A549 (cell line): ENCODE measurements around the gene CRACDL. TPM values are rescaled to one million over a fixed set of nuclear protein-coding genes. Genes with fewer than 3 reads are reported as not detected.

ENCODE experiments used
- ATAC-seq, 2 experiments: fragments of 200-7000 bp in 1 of 2; fragments of >200 bp in 1 of 2; cut with Nextera tagmentation in 1 of 2; cut with Tn5 transposase in 1 of 2; 3 replicates each; pipeline versions ENCODE4 v1.8.0 to v1.9.1; 2018 to 2020; ENCODE audit warnings: mild to moderate bottlenecking in 1 of 2, moderate library complexity in 1 of 2
- CTCF ChIA-PET: fragments of 300-600 bp; sonication (Branson Sonifier 250); formaldehyde crosslinking; extraction: SDS; loops from one replicate; lab custom pipeline; 2021; ENCODE audit warnings: antibody characterized with exemption, inconsistent platforms; lab: Yijun Ruan, JAX
- POLR2A ChIA-PET: fragments of 350-600 bp; formaldehyde crosslinking; extraction: SDS; loops from one replicate; lab custom pipeline; 2021; ENCODE audit warnings: antibody characterized with exemption, inconsistent platforms; lab: Yijun Ruan, JAX
- DNase-seq, 2 experiments: peaks; one replicate each; pipeline versions ENCODE4 v3.0.0 to v3.0.0-alpha.2; 2011 to 2016; ENCODE audit warnings: low read depth in 1 of 2, low spot score in 1 of 2
- FAIRE-seq: peaks from 2 replicates; lab custom pipeline; 2011; peaks lifted over from hg19 to GRCh38; lab: Jason Lieb, UNC
- H3K27ac ChIP-seq, 2 experiments: fragments of >200 bp; sonication (Bioruptor Twin); formaldehyde crosslinking; 3 replicates each; pipeline ENCODE4 v1.5.1; 2016 to 2017
- H3K4me1 ChIP-seq: fragments of >200 bp; sonication (Bioruptor Twin); formaldehyde crosslinking; 3 replicates; pipeline ENCODE4 v1.6.1; 2016
- H3K4me2 ChIP-seq: fragments of >200 bp; sonication (Bioruptor Twin); formaldehyde crosslinking; 3 replicates; pipeline ENCODE4 v1.6.1; 2016
- H3K4me3 ChIP-seq: fragments of >200 bp; sonication (Bioruptor Twin); formaldehyde crosslinking; 3 replicates; pipeline ENCODE4 v1.5.1; 2016
- H3K9me3 ChIP-seq: fragments of >200 bp; sonication (Bioruptor Twin); formaldehyde crosslinking; 3 replicates; pipeline ENCODE4 v1.6.1; 2016
- ATOH8 ChIP-seq: fragments of 250-450 bp; sonication (Bioruptor Pico); IDR thresholded peaks from 2 replicates; pipeline ENCODE4 v1.5.0; 2020; ENCODE audit warnings: low read depth, mild to moderate bottlenecking, moderate library complexity
- BHLHE40 ChIP-seq: IDR thresholded peaks from 2 replicates; pipeline ENCODE4 v1.6.1; 2012; ENCODE audit warnings: low read depth, low read length, inconsistent platforms
- CHD4 ChIP-seq: fragments of 200-600 bp; sonication (generic); IDR thresholded peaks from 2 replicates; pipeline ENCODE4 v1.6.1; 2016; ENCODE audit warnings: antibody characterized with exemption, mild to moderate bottlenecking, borderline replicate concordance
- CTCF ChIP-seq: fragments of >200 bp; sonication (Bioruptor Twin); formaldehyde crosslinking; IDR thresholded peaks from 3 replicates; pipeline ENCODE4 v1.5.1; 2016
- EHF ChIP-seq: fragments of 250-450 bp; sonication (Bioruptor Pico); IDR thresholded peaks from 2 replicates; pipeline ENCODE4 v1.5.0; 2020; ENCODE audit warnings: mild to moderate bottlenecking
- ESRRA ChIP-seq: fragments of 150-350 bp; IDR thresholded peaks from 2 replicates; pipeline ENCODE4 v1.6.1; 2014; ENCODE audit warnings: mild to moderate bottlenecking, low read length, borderline replicate concordance
- FOSB ChIP-seq: fragments of 250-450 bp; sonication (Bioruptor Pico); IDR thresholded peaks from 2 replicates; pipeline ENCODE4 v1.5.0; 2020; ENCODE audit warnings: mild to moderate bottlenecking, moderate library complexity
- FOSL2 ChIP-seq, 2 experiments: fragments of 450-650 bp in 1 of 2; fragments of >200 bp in 1 of 2; sonication (Bioruptor Twin) in 1 of 2; formaldehyde crosslinking; IDR thresholded peaks; 2 replicates each; pipeline versions ENCODE4 v1.5.0 to v1.6.1; 2016 to 2020; ENCODE audit warnings: mild to moderate bottlenecking in 1 of 2, moderate library complexity in 1 of 2
- GATA3 ChIP-seq: IDR thresholded peaks from 2 replicates; pipeline ENCODE4 v1.6.1; 2012; ENCODE audit warnings: borderline replicate concordance
- HEYL ChIP-seq: fragments of 250-450 bp; sonication (Bioruptor Pico); IDR thresholded peaks from 2 replicates; pipeline ENCODE4 v1.8.0; 2021; ENCODE audit warnings: mild to moderate bottlenecking, moderate library complexity
- MAFK ChIP-seq: fragments of 450-650 bp; IDR thresholded peaks from 2 replicates; pipeline ENCODE4 v1.6.1; 2014; ENCODE audit not compliant: partially characterized antibody
- NPAS2 ChIP-seq: fragments of 250-450 bp; sonication (Bioruptor Pico); IDR thresholded peaks from 2 replicates; pipeline ENCODE4 v1.8.0; 2022; ENCODE audit warnings: mild to moderate bottlenecking, moderate library complexity, borderline replicate concordance
- RARB ChIP-seq: fragments of 250-450 bp; sonication (Bioruptor Pico); IDR thresholded peaks from 2 replicates; pipeline ENCODE4 v1.8.0; 2021; ENCODE audit warnings: mild to moderate bottlenecking, moderate library complexity
- RCOR1 ChIP-seq: fragments of 150-350 bp; IDR thresholded peaks from 2 replicates; pipeline ENCODE4 v1.6.1; 2014; ENCODE audit warnings: antibody characterized with exemption, low read length, low read depth
- RNF2 ChIP-seq: fragments of 200-600 bp; sonication (generic); IDR thresholded peaks from 2 replicates; pipeline ENCODE4 v1.6.1; 2016; ENCODE audit warnings: low read depth, mild to moderate bottlenecking, antibody characterized with exemption, moderate library complexity, borderline replicate concordance
- SREBF2 ChIP-seq: fragments of 450-650 bp; IDR thresholded peaks from 2 replicates; pipeline ENCODE4 v1.6.1; 2014; ENCODE audit warnings: mild to moderate bottlenecking, moderate library complexity
- ZFP36 ChIP-seq: fragments of 450-650 bp; IDR thresholded peaks from 2 replicates; pipeline ENCODE4 v1.6.1; 2014; ENCODE audit warnings: borderline replicate concordance; ENCODE audit not compliant: partially characterized antibody
- ZNF302 ChIP-seq: fragments of 250-450 bp; sonication (Bioruptor Pico); IDR thresholded peaks from 2 replicates; pipeline ENCODE4 v1.9.0; 2021; ENCODE audit warnings: inconsistent platforms, mild to moderate bottlenecking, moderate library complexity
- ZSCAN20 ChIP-seq: fragments of 250-450 bp; sonication (Bioruptor Pico); IDR thresholded peaks from 2 replicates; pipeline ENCODE4 v1.8.0; 2022; ENCODE audit warnings: mild to moderate bottlenecking, moderate library complexity
- WGBS: methylation state at CpG from one replicate; pipeline ENCODE4 v1.1.6; 2017; ENCODE audit errors: missing lambda C conversion rate; 5-methylcytosine and 5-hydroxymethylcytosine counted together
- polyA plus RNA-seq, 4 experiments: library from polyadenylated mRNA; depleted of rRNA in 3 of 4; stranded (reverse); fragments of >200 nt; fragmentation: RNase III in 1 of 4; extraction: RNeasy Plus Mini Kit Qiagen cat#74134 plus additional on column Dnase treatment in 1 of 4; gene quantifications; 2 replicates in 3 of 4; 3 replicates in 1 of 4; pipeline ENCODE4 v1.2.3, GENCODE V29; 2011 to 2017

The CRACDL gene
- polyA plus RNA-seq, 2 of the 4 experiments (the other 2 are of a cell fraction): 0.21 to 0.36 TPM

- H3K4me3 ChIP-seq: no peak overlapping the region
- H3K27ac ChIP-seq: no peak overlapping the region
- TF ChIP-seq CTCF (no peak), ZFP36 (no peak)
- ChIA-PET POLR2A (no interaction called here), CTCF (no interaction called here)
- no peak overlapping the region for H3K4me2 ChIP-seq
- peaks cover 6% of the 10 kb centered on the region; the same call in 1 of the 3 replicates for H3K4me1 ChIP-seq
- DNase-seq (no peak), FAIRE-seq (no peak), ATAC-seq (no peak)
- WGBS: 50% methylated on average over 9 of the region's 15 CpGs
- H3K9me3 ChIP-seq: no peaks in the 10 kb centered on the region
These were observed 134.1 kb downstream of the CRACDL start for GRCh38 chr2:98801921-98802321.

GRCh38 chr2:98801286-98801685 is 134.7 kb downstream of the CRACDL start:
- peaks cover 6% of the 10 kb centered on the region; the same call in 1 of the 3 replicates for H3K4me1 ChIP-seq
- no peaks in the 10 kb centered on the region for H3K9me3 ChIP-seq
- DNase-seq: no peak
- CTCF ChIA-PET: no interaction called here
- H3K27ac ChIP-seq: no peak overlapping the region
- TF ChIP-seq GATA3: no peak
- TF ChIP-seq HEYL (CRISPR knock-in tag): no peak
- no peak for TF ChIP-seq SREBF2
- no peak for TF ChIP-seq EHF (CRISPR knock-in tag)
- TF ChIP-seq BHLHE40: no peak
- TF ChIP-seq ZSCAN20: no peak
- TF ChIP-seq ATOH8: no peak
- no peak for TF ChIP-seq RNF2
- TF ChIP-seq FOSL2 (IDR thresholded peaks at IDR 0.05): no peak
- no peak for TF ChIP-seq FOSL2 (CRISPR knock-in tag; IDR thresholded peaks at IDR 0.05)
- POLR2A ChIA-PET: no interaction called here
- ATAC-seq: no peak
- 0% methylated on average over 1 of the region's 1 CpG for WGBS
- no peak overlapping the region for H3K4me3 ChIP-seq
- no peak overlapping the region for H3K4me2 ChIP-seq
- no peak for FAIRE-seq

- no peak for DNase-seq
- 37% methylated on average over 8 of the region's 8 CpGs for WGBS
- H3K4me2 ChIP-seq: no peak overlapping the region
- H3K4me1 ChIP-seq: peaks cover under 1% of the 10 kb centered on the region; the same call in 1 of the 3 replicates
- no peak for TF ChIP-seq CHD4
- no peak for TF ChIP-seq ZNF302 (CRISPR knock-in tag)
- TF ChIP-seq RCOR1: no peak
- TF ChIP-seq BHLHE40: no peak
- no peak for TF ChIP-seq RARB
- no peak for TF ChIP-seq NPAS2 (CRISPR knock-in tag)
- no peak for TF ChIP-seq ESRRA
- TF ChIP-seq FOSB (CRISPR knock-in tag): no peak
- TF ChIP-seq MAFK: no peak
- TF ChIP-seq, all 56 proteins: peak for 0
- Histone ChIP-seq H3K4me3 (no peak overlapping the region), H3K27ac (no peak overlapping the region), H3K9me3 (no peaks in the 10 kb centered on the region)
- FAIRE-seq (no peak), ATAC-seq (no peak)
- ChIA-PET POLR2A (no interaction called here), CTCF (no interaction called here)
These were observed 135.5 kb downstream of the CRACDL start for GRCh38 chr2:98800330-98801064.
